ENCODE measurements around the gene RMI2.

RMI2 gene

DNA sequence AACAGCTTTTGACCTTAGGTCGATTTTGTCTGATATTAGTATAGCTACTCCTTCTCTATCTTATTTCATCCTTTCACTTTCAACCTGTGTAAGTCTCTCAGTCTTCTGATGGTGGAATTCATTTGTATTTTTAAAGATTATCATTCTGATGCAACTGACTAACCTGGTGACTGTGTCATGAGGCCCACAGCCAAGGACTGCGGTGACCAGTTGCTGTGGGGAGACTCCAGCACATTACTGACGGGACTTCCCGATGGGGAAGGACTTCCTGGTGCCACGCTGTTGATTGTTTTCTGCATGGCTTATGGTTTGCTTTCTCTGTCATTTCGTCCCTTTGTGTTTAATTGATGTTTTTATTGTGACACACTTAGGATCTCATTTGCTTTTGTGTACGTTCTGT lies 34.2 kb downstream of the RMI2 start:
- in situ Hi-C loops (cut with MboI; ENCODE audit: low sequenced_read_pairs), result no loop called here

DNA sequence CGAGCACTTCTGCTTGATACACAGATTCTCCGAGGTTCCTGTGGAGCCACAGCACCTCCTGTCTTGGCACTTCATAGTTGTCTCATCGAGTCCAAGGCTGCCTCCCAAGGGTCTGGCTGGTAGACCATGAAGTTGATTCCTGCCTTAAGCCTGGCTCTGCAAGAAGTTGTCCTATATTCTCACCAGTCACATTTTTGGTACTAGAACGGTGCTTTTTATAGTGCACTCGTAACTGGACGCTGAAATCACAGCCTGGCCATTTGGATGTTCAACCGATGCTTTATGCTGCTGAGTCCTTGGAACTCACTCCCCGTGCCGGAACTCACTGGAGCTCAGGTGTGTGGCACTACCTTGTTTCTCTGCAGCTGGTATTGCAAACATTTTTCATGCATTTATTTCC lies 35.6 kb downstream of the RMI2 start:
- in situ Hi-C loops (cut with MboI; ENCODE audit: low sequenced_read_pairs), result no loop called here

DNA sequence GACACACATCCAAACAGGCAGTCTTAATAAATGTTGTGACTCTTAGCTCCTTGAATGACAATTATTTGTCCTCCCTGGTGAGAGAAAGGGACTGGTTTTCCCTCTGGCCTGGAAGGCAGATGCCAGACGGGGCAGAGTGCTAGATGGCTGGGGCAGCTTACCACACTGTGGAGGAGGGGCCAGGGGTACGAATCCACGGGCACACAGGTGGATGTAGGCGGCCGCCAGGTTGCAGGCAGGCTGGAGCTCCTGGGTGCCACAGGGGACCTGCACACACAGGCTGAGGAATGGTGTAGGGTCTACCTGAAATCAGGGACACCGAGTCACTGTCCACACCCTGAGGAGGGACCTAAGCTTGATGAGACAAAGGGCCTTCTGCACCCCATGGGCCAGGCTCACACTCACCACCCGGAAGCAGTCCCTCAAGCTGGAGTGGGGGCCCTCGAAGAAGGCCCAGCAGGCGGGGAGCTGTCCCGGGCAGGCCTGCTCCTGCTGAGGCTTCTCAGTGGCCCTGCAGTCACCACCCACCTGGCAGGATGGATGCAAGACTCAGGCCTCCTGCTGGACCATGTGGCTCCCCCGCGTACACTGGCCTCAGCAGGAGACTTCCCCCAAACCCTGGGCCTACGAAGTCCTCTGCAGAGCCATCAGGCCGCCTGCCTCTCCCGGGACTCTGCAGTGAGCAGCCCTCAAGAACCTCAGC lies 38.4 kb downstream of the RMI2 start:
- in situ Hi-C loops (cut with MboI; ENCODE audit: low sequenced_read_pairs), result no loop called here

DNA sequence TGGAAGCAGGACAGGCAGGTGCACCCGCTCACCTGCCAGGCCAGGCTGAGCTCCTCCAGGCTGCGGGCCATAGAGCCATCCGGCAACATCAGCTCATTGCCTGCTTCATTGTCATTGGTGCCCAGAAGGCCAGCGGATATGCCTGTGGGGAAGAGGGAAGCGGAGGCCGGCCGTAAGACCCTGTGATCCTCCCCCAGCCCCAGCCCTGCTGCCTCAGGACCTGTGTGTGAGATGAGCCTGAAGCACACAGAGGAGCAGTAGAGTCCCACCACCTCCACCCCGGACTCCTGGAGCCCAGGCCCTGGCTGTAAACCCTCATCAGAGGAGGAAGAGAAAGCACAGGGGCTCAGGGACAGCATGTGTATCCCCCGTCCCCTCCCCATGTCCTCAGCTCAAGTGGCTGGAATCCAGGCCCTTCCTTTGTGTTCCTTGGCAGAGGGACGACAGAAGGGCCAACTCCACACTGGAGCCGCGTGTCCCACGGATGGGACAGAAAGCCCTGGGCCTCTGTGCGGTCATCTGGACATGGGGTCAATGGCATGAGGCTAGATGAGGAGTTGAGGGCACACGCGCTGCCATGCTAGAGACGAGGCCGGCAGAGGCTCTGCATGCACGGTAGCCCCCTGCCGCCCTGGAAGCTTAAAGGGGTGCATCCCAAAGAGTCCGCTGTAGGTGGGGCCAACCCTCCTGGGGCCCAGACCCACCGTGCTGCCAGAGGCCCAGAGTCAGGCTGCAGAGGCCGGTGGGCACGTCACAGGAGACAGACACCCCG lies 39.1 kb downstream of the RMI2 start:
- in situ Hi-C loops (cut with MboI; ENCODE audit: low sequenced_read_pairs), result no loop called here

DNA sequence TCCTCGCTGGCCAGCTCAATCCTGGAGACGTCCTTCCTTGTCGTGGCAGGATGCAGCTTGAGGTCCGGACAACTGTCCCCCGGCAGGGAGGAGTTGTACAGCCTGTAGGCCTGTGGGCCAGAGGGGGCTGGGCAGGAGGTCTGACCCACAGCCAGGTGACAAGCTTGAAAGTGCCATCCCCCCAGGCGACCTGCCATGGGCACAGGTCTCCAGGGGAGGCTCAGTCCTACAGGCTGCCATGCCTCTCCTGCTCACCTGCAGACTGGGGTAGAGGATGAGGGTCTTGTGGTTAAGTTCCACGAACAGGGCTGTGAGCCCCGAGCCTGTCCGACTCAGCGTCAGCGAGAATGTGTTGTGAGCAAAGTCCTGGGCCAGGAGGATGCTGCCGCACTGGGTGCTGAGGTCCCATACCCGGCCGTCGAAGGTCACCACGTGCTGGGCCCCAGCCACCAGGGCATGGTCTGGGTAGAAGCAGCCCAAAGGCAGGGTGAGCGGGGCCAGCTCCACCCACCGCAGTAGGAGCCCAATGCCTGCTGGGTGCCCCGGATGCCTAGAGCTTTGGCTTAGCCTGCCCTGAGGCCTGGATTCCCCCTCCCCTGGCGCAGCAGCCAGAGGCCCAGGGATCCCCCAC lies 39.8 kb downstream of the RMI2 start:
- in situ Hi-C loops (cut with MboI; ENCODE audit: low sequenced_read_pairs), result no loop called here

DNA sequence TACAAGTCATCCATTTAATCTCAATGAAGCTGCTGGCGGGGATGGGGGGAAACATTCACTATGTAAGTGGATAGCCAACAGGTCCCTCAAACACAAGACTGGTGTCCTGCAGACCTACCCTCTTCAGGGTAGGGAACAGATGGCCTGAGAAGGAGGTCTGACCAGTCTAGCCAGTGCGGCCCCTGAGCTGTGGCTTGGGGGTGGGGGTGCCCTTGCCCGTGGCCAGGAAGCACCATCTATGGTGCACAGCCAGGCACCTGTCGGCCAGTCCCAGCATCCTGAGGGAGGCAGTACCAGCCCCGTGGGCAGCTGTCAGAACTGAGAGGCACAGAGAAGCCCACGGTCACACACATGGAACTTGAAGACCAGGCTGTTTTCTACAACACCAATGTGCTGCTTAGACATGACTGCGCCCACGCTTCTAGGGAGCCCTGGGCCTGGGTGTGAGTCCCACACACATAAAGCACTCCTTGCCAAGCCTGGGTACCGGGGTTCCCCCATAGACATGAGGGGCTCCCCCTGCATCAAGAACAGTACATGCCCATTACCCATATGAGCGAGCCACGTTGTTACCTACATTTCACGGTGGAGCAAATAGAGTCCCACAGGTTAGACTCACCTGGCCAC lies 40.9 kb downstream of the RMI2 start:
- in situ Hi-C loops (cut with MboI; ENCODE audit: low sequenced_read_pairs), result no loop called here

DNA sequence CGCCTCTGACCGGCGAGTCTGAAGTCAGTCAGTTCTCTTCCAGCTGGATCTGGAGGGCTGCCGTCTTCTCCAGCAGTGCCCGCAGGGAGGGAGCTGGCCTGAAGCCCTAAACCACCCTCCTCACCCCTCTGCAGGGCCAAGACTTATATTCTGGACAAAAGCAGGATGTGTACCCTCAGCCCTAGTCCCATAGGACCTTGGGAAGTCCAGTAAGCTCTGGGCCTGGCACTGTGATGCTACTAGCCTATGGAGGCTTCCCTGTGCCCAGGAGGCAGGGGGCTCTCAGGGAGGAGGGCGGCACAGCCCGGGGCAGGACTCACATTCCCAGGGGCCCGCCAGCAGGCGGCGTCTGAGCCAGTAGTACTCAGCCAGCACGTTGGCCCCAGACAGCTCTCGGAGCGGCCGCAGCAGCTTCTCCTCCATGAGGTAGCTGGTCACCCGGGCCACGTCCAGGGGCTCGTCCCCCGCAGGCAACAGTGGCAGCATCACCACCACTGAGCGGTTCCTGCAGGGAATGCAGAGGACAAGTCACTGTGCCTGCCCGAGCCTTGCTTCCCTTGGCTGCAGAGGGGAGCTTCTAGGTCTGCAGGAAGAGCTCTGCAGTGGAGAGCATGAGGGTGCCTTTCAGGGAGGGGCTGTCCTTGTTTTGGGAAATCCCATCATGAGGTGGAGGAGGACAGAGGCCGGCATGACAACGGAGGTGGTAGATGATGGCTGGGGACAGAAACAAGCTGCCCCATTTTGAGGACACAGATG lies 41.7 kb downstream of the RMI2 start:
- in situ Hi-C loops (cut with MboI; ENCODE audit: low sequenced_read_pairs), result no loop called here

DNA sequence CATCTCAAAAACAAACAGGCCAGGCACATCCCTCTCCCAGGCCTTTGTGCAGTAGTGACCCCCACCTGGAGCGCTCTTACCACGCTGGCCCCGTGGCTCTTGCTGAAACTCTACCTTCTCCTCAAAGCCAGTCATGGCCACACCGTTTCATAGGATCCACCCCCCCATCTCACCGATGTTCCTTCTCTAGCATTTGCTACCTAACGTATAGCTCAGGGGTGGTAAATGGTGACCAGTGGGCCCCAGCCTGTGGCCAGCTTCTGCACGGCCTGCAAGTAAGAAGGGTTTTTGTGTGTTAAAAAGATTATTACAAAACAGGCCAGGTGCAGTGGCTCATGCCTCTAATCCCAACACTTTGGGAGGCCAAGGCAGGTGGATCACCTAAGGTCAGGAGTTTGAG lies 43.8 kb downstream of the RMI2 start:
- in situ Hi-C loops (cut with MboI; ENCODE audit: low sequenced_read_pairs), result no loop called here

DNA sequence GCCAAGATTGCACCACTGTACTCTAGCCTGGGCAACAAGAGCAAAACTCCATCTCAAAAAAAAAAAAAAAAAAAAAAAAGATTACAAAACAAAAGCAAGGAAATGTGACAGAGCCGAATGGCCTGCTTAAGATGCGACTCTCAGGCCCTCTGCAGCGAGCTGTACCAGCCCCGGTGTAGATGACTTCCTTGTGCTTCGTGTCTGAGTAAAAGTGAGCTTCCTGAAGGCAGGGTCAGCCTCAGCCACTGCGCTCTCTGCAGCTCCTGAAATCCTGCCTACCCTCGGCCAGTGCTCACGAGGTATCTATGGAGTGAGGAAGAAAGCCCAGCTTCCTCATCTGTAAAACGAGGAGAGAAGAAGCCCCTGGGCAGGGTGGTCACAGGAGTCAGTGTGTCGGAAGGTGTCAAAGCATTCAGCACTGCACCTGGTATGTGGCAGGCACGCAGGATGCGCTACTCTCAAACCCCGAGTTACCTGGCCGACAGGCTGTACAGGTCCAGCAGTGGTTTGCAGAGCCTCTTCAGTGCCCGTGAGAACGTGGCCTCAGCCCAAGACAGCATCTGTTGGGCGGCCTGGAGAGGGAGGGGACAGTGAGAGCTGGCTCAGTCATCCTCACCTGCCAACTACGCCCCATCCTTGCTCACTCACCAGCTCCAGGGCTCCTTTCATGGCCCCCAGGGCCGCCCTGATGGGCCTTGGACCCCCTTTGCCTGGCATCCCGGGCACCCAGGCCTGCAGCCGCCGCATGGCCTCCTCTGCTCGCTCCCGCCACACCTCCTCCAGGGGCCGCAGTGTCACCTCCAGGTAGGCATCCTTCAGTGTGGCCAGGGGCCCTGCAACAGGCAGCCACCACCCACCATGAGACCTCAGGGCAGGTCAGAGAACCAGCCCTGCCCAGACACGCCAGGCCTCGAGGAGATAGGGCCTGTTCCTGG lies 44.6 kb downstream of the RMI2 start:
- in situ Hi-C loops (cut with MboI; ENCODE audit: low sequenced_read_pairs), result no loop called here

DNA sequence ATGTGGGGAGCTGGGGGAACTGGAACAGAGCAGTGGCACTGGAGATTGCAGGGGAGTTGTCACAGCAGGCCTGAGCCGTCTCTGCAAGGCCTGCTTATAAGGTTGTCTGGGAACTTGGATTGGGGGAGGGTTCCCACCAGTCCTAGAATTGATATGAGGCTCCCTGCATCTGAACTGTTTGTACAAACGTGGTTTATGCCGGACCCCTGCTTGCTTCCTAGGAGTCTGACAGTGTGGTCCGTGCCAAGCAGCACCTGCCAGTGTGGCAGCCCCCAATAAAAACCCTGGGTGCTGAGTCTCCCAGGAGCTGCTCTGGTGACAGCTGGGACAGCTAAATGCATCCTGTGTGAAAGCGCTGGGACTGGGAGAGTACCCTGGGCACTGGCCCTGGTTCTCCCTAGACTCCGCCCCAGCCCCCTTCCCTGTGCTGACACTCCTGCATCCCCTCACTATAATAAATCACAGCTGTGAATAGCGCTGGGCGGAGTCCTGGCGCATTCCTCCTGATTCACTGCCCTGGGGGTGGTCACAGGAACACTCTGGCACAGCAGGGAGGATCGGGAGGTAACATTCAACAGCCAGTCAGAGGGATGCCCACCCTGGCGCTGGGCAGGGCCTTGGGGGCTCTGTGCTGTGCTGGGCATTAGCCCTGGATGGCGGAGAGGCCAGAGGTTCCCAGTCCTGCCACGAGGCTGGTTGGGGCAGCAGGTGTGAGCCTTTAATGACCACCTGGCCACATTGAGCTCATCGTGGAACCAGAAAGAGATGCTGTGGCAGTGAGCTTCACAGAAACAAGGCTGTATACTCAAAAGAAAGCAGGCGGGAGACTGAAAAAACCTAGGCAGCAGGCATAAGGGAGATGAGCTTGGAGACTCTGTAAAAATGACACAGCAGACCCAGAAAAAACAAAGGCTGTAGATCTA lies 45.6 kb downstream of the RMI2 start:
- in situ Hi-C loops (cut with MboI; ENCODE audit: low sequenced_read_pairs), result no loop called here

DNA sequence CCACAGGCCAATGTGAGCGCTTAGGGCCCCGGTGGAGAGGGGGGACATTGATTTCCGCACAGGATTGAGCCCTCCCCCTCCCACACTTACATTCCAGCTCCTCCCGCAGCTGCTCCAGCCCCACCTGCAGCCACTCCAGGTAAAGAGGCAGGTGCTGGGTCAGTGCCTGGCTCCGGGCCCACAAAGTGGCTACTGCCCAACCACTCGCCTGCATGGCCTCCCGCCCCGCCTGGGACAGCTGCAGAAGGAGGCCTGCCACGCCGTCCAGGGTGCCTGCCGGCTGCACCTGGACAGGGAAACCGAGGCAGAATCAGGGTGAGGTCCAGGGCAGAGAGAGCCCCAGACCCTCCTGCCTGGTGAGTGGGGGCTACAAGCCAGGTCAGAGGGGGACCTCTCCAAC lies 46.3 kb downstream of the RMI2 start:
- in situ Hi-C loops (cut with MboI; ENCODE audit: low sequenced_read_pairs), result no loop called here

DNA sequence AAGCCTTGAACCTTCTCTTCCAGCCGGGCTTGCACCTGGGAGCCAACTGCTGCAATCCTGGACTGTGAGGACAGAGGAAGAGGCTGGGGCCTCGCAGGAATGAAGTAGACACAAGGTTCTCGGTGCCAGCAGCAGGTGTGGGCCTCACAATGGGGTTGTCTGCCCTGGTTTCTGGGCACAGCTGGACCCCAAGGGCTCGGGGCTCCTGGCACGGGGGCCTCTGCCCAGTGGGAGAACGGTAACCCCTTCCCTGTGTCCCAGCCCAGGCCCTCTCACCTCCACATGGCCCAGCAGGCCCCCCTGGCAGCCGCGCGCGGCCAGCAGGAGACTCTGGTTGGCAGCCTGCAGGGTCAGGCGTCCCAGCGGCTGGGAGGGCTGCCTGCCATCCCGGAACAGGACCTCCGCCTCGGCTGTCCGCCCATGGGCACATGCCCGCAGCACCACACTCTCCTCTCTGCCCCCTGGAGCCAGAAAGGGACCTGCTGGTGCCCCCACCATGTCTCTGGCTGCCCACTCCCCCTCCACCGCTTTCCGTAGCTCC lies 46.9 kb downstream of the RMI2 start:
- in situ Hi-C loops (cut with MboI; ENCODE audit: low sequenced_read_pairs), result no loop called here

DNA sequence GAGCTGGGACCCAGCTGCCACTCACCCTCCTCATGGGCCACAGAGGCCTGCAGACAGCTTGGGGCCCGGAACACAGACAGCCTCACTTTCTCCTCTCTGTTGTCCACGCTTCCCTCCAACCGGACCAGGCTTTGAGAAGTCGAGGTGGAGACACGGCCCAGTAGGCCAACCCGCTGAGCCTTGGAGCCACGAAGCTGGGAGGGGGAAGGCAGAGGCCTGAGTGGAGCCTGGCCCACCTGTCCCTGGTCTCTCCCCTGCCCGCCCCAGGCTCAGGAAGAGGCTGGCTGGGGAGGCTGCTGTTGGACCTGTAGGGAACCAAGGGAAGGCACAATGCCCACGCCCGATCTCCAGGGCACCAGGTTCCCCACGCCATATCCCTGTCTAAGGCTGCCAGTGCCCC lies 48.1 kb downstream of the RMI2 start:
- in situ Hi-C loops (cut with MboI; ENCODE audit: low sequenced_read_pairs), result no loop called here

DNA sequence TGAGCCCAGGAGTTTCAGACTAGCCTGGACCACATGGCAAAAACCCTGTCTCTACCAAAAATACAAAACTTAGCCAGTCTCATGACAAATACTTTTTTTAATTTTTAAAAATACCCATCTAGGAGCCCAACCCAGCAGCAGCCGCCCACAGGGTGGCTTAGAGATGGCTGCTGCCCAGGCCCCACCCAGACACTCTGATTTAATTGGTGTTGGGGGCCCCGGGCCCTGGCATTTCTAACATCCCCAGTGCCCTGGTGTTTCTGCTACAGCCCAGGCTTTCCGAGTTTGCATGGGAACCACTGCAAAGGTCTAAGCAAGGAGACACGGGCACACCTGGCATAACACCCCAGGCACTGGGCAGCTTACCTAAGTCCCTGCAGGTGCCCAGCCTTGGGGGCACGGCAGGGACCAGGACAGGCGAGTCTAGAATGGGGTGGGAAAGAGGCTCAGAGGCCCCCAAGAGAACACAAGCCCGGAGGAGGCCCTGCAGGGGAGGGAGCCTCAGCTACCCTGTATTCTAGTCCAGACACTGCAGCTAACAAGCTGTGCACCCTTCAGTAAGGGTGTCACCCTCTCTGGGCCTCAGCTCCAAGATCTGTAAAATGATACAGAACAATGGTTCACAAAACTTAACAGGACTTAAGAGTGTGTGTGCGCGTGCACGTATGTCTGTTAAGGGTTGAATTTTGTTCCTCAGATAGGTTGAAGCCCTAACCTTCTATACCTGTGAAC lies 48.8 kb downstream of the RMI2 start:
- in situ Hi-C loops (cut with MboI; ENCODE audit: low sequenced_read_pairs), result no loop called here

DNA sequence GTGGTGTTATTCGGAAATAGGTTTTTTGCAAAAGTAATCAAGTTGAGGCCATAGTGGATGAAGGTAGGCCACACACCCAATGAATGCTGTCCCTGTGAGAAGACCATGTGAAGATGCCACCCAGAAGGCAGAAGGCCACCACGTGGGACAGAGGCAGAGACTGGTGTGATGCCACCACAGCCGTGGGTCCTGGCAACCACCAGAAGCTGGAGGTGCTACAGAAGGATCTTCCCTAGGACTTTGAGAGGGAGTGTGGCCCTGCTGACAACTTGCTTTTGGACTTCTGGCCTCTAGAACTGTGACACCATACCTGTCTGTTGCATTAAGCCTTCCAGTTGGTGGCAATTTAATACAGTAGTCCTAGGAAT lies 49.3 kb downstream of the RMI2 start:
- in situ Hi-C loops (cut with MboI; ENCODE audit: low sequenced_read_pairs), result no loop called here

DNA sequence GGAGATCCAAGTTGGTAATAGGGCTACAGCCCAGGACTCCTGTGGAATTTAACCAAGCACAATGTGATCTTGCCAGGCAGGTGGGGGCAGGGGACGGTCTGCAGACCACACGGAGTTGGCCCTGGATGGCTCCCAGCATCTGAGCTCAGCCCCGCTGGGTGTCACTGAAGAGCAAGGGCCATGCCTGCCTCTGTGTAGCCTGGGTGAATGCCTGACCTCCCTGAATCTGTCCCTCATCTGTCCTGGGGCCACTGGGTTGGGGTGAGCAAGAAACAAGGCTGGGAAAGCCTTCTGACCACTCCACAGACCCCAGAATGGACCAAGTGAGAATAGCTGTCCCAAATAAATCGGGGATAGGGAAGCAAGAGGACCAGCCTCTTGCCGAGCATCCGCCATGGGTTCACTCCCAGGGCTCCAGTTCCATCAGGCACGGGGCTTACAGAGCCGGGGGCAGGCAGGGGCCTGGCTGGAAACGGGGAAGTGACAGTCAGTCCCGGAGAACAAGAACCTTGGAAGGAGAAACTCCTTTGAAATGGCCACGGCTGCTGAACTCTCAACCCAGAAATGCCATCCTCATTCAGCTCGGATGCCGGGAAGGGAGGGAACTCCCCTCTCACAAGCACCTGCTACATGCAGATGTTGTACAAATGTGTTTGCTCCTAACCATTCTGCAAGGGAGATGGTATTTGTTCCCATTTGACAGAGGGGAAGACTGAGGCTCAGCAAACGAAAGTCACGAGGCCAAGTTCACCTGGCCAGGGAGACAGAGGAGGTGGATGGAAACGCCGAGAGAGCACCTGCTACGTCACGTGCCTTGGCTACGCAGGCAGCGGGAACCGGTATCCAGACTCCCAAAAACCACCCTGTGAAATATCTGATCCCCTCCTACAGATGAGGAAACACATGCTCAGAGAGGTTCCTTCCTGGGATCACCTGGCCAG lies 50.0 kb downstream of the RMI2 start:
- in situ Hi-C loops (cut with MboI; ENCODE audit: low sequenced_read_pairs), result no loop called here

DNA sequence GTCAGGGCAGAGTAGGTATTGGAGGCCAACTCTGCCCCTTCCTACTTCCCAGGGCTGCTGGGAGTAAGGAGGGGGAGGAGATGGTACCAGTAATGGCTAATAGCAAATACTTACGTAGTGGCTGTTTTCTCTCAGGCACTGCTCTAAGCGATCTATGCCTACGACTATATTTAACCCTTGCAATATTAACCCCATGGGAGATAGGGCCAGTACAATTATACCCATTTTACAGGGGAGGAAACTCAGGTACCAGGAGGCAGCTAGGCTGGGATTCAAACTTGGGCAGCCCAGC lies 50.6 kb downstream of the RMI2 start:
- in situ Hi-C loops (cut with MboI; ENCODE audit: low sequenced_read_pairs), result no loop called here

Measured in hTERT RPE-1 (cell line).